ENCODE data around the gene C20orf173. TPM values are rescaled to one million over a fixed set of nuclear protein-coding genes. Genes with fewer than 3 reads are reported as not detected.

C20orf173 gene
- not detected in 2 replicates for total RNA-seq

GRCh38 chr20:35529552-35529951 lies at the start of gene C20orf173:
TSS of gene C20orf173 (minus strand) at chr20:35529652. CDS start at chr20:35529373, 279 bp downstream.

GRCh38 chr20:35541783-35542662 lies 12.6 kb upstream of the C20orf173 start, which contains the start of gene ERGIC3:
TSS of gene ERGIC3 (plus strand) at chr20:35542078. CDS start at chr20:35542098, 20 bp downstream.

Other genes with a start within 250 kb of the C20orf173 start
- gene EIF6, start 244.9 kb downstream of the C20orf173 start, total RNA-seq = 127 and 134 TPM in 2 replicates
- not detected in 2 replicates for gene FAM83C, start 237.2 kb downstream of the C20orf173 start, total RNA-seq
- gene UQCC1, start 117.7 kb downstream of the C20orf173 start, total RNA-seq = 25.8 and 31.5 TPM in 2 replicates
- gene GDF5, start 91.4 kb downstream of the C20orf173 start, total RNA-seq = 4.2 and 23.0 TPM in 2 replicates
- gene CEP250, start 74.1 kb downstream of the C20orf173 start, total RNA-seq = 15.7 and 20.5 TPM in 2 replicates
- gene ERGIC3, start 12.4 kb upstream of the C20orf173 start, total RNA-seq = 353 and 375 TPM in 2 replicates
- 4.9 and 5.2 TPM in 2 replicates for gene SPAG4, start 86.2 kb upstream of the C20orf173 start, total RNA-seq
- 129 and 146 TPM in 2 replicates for gene CPNE1, start 135.2 kb upstream of the C20orf173 start, total RNA-seq
- 38.2 and 40.7 TPM in 2 replicates for gene RBM12, start 135.2 kb upstream of the C20orf173 start, total RNA-seq
- gene NFS1, start 169.7 kb upstream of the C20orf173 start, total RNA-seq = 20.3 and 29.0 TPM in 2 replicates
- gene ROMO1, start 169.8 kb upstream of the C20orf173 start, total RNA-seq = 265 and 380 TPM in 2 replicates
- 324 and 369 TPM in 2 replicates for gene RBM39, start 212.6 kb upstream of the C20orf173 start, total RNA-seq
- gene PHF20, start 242.4 kb upstream of the C20orf173 start, total RNA-seq = 22.2 and 25.8 TPM in 2 replicates

Measured in aortic smooth muscle cell (primary cell).